Measurements from ENCODE around the gene ARL2BP.
"Not testable (repeated sequence)": the region's sequence is repeated elsewhere in the genome, so short reads cannot be mapped to it uniquely, and the experiment has no call there.

ARL2BP gene

DNA sequence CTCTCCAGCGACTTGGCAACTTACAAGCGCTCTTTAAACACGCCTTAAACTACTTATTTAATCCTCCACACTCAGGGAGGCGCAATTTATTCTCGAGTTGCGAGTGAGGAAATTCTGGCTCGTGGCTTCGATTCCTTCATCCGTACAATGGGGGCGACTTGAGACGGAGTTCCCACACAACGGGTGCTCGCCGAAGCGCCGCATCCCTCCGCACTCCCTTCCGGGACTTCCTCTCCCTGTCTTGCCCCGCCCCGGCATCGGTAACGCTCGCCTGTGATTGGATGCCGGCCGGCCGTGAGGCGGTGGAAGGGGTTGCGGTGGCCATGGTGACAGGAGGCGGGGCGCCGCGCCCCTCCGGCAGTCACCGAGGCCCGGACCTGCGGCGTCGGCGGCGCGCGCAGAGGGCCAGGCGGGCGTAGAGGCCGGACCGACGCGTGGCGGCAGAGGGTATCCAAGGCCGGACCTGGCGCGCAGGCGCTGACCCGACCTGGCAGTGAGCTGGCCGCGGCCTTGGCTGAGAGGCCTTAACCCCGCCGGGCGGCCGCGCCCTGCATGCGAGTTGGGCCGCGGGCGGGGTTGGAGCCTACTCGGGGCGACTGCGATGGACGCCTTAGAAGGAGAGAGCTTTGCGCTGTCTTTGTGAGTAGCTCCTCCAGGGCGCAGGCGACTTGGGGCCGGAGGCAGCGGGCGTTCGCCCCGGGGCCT is at the start of gene ARL2BP:
Gene ARL2BP, plus strand, starts transcription at position 493 of the 705 bp plus-strand sequence. Its CDS starts 109 bp downstream, at position 602.
- peak; percentile 48 for FAIRE-seq

- FAIRE-seq = no peak
Observed at GRCh38 chr16:57196286-57196685, 48.8 kb upstream of the ARL2BP start.

DNA sequence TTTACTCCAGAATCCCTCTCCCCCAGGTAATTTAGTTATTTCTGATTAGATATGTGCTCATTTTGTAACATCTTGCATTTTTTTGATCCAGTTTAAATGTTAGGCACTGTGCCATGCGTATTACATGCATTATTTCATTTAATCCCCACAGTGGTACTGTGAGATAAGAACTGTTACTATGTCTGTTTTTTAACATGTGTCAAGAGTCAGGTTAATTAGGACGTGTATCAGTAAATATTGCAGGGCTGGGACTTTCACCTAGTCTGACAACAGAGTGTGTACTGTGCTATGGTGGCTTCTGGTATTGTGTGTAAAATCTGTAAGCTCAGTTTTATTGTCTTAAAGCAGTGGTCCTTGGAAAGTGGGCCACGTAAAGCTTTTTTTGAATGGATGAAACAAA is 48.3 kb upstream of the ARL2BP start:
- no peak for FAIRE-seq

DNA sequence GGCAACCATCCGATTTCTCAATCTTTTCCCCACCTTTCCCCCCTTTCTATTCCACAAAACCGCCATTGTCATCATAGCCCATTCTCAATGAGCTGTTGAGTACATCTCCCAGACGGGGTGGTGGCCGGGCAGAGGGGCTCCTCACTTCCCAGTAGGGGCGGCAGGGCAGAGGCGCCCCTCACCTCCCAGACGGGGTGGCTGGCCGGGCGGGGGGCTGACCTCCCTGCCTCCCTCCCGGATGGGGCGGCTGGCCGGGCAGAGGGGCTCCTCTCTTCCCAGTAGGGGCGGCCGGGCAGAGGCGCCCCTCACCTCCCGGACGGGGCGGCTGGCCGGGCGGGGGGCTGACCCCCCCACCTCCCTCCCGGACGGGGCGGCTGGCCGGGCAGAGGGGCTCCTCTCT is 44.7 kb upstream of the ARL2BP start:
- not testable (repeated sequence) for FAIRE-seq

GRCh38 chr16:57200926-57201325 is 44.1 kb upstream of the ARL2BP start:
- FAIRE-seq = not testable (repeated sequence)

- FAIRE-seq = no peak
Observed at GRCh38 chr16:57202095-57202886, 42.8 kb upstream of the ARL2BP start.

DNA sequence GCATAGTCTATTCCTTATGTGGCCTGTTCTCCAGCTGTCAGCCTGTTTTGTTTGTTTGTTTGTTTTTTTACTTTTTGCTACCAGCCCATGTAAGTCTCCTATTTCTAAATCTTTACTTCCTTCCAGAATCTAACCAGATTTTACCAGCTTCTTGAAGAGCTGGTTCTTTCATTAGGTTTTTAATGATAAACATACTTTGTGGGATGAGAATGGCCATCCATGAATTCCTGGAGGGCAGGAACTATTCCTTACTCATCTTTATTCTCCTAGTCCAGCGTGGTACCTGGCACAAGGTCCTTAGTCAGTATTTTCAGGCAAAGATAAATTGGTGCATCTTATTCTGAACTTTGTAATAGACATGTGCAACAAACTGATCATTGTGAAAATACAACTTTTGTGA is 41.6 kb upstream of the ARL2BP start:
- FAIRE-seq = no peak

DNA sequence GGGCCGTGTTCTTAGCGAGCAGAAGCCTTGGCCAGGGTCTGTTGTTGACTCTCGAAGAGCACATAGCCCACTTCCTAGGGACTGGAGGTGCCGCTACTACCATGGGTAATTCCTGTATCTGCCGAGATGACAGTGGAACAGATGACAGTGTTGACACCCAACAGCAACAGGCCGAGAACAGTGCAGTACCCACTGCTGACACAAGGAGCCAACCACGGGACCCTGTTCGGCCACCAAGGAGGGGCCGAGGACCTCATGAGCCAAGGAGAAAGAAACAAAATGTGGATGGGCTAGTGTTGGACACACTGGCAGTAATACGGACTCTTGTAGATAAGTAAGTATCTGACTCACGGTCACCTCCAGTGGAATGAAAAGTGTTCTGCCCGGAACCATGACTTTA is 40.4 kb upstream of the ARL2BP start:
- FAIRE-seq = no peak

- FAIRE-seq = no peak
Observed at GRCh38 chr16:57208926-57209325, 36.1 kb upstream of the ARL2BP start.

DNA sequence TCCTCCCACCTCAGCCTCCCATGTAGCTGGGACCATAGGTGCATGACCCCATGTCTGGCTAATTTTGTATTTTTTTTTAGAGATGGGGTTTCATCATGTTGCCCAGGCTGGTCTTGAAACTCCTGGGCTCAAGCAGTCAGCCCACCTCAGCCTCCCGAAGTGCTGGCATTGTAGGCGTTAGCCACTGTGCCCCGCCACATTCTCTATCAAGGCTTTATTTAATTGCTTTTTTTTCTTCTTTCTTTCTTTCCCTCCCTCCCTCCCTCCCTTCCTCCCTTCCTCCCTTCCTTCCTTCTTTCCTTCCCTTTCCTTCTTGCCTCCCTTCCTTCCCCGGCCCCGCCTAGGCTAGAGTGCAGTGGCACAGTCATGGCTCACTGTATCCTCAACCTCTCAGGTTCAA is 35.3 kb upstream of the ARL2BP start:
- FAIRE-seq = no peak

- FAIRE-seq = no peak
Observed at GRCh38 chr16:57213462-57213861, 31.6 kb upstream of the ARL2BP start.

DNA sequence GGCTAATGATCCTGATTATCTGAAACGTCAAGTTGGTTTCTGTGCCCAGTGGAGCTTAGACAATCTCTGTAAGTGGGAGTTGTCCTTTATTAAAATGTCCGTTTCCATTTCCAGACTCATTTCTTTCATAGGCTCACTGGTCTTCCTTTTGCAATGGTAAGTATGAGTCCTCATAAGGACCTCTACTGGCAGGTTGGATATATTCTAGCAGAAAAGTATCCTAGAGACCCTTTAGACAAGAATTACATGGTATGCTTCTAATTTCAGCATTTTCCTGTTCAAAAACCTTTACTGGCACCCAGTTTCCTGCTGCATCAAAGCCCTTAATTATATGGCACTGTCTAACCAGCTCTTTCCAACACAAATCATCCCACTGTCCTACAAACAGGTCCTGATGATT is 28.1 kb upstream of the ARL2BP start:
- FAIRE-seq = no peak

DNA sequence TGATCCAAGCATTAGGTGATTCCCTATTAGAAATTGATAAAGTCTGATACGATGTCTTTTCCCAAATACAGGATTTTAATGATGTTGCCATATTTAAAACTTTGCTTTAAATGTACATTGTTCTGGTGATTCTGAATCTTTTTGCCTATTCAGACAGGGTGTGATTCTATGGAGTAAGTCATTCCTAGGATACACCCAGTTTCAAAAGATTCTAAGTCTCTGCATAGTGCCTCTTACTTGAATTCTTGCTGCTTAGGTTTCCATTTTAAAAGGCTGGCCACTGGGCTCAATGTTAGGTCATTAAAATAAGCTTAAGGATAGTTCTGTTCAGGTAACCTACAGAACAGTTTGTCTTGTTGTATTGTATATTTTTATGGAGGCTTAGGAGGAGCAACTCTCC is 22.0 kb upstream of the ARL2BP start:
- FAIRE-seq = no peak

DNA sequence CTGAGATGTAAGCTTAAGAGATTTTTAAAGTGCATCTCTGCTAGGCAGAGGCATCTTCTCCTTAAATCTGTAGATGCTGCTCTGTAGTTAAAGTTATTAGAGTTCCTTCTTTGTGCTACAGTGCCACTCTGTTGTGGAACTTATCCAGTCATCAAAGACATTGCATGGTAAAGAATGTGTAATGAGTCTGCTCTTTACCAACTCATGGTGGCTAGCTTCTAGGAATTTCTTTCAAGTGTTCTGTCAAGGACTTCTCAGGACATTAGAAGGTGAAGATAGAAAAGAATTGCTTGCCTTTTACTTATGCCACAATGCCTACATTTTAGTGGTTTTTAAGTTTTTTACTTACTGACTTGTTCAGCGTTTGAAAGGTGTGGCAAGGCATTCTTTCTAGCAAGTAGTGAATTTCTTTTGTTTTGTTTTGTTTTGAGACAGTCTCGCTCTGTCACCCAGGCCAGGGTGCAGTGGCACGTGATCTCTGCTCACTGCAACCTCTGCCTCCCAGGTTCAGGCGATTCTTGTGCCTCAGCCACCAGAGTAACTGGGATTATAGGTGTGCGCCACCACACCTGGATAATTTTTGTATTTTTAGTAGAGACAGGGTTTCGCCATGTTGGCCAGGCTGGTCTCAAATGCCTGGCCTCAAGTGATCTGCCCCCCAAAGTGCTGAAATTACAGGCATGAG is 20.3 kb upstream of the ARL2BP start:
- FAIRE-seq = no peak

DNA sequence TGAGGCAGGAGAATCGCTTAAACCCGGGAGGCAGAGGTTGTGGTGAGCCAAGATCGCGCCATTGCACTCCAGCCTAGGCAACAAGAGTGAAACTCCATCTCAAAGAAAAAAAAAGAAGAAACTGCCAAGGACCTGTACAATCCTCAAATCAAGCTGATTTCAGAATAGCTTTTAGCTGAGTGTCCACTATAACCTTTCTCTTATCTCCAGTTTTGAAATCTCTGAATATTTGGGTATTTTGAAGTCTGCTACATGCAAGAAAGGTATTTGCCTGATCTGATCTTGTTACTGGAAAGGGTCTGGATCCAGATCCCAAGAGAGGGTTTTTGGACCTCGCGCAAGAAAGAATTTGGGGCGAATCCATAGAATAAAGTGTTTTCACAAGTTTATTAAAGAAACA is 19.1 kb upstream of the ARL2BP start:
- no peak for FAIRE-seq

- FAIRE-seq = no peak
Observed at GRCh38 chr16:57226701-57227621, 18.1 kb upstream of the ARL2BP start.

GRCh38 chr16:57229079-57229478 is 16.0 kb upstream of the ARL2BP start:
- FAIRE-seq = no peak

- FAIRE-seq = no peak
Observed at GRCh38 chr16:57231821-57232350, 13.2 kb upstream of the ARL2BP start.

GRCh38 chr16:57233944-57234706 is 10.9 kb upstream of the ARL2BP start:
- no peak for FAIRE-seq

DNA sequence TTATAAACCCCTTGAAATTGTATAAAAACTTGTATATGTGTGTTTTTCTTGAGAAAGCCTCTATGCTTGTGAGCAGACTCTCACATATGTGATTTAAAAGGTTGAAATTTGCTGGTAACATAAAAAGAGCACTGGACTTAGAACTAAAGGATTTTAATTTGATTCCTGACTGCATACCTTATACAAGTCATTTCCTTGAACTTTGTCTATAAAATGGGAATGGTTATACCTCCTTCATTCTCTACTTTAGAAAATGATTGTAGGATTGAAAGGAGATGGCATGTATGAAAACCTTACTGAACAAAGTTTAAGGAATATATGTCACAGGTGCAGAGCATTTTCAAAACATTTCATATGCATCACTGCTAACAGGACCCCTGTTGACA is 10.4 kb upstream of the ARL2BP start:
- FAIRE-seq = no peak

GRCh38 chr16:57235128-57236021 is 9.7 kb upstream of the ARL2BP start:
- no peak for FAIRE-seq
